Small intestine (tissue), 7 donors: Measurements from ENCODE around the gene CIB4. TPM values are rescaled to one million over a fixed set of nuclear protein-coding genes. Genes with fewer than 3 reads are reported as not detected.

Experiments used
- DNase-seq, 2 donors: peaks; one replicate each; pipeline versions ENCODE4 v3.0.0 to v3.0.0-alpha.2; 2013
- FAIRE-seq: peaks from 2 replicates; lab custom pipeline; 2012; peaks lifted over from hg19 to GRCh38; lab: Jason Lieb, UNC
- H3K27ac ChIP-seq, 3 donors: one replicate each; pipeline ENCODE4 v1.5.1; 2013; ENCODE audit warnings: low read length in 2 of 3, mild to moderate bottlenecking in 2 of 3, control low read depth in 1 of 3, inconsistent platforms in 1 of 3, low read depth in 1 of 3, moderate library complexity in 1 of 3
- H3K27me3 ChIP-seq, 3 donors: one replicate each; pipeline ENCODE4 v1.6.1; 2013; ENCODE audit warnings: low read length in 3 of 3, inconsistent platforms in 1 of 3; ENCODE audit not compliant: control insufficient read depth in 3 of 3, insufficient read depth in 3 of 3
- H3K36me3 ChIP-seq, 3 donors: one replicate each; pipeline ENCODE4 v1.6.1; 2013; ENCODE audit warnings: low read length in 3 of 3, inconsistent platforms in 1 of 3, low read depth in 1 of 3, mild to moderate bottlenecking in 1 of 3, moderate library complexity in 1 of 3; ENCODE audit not compliant: control insufficient read depth in 3 of 3, insufficient read depth in 2 of 3
- H3K4me1 ChIP-seq, 3 donors: one replicate each; pipeline ENCODE4 v1.6.1; 2013; ENCODE audit warnings: low read length in 2 of 3, inconsistent platforms in 1 of 3, low read depth in 1 of 3, mild to moderate bottlenecking in 1 of 3, moderate library complexity in 1 of 3; ENCODE audit not compliant: control insufficient read depth in 3 of 3, insufficient read depth in 2 of 3
- H3K4me3 ChIP-seq, 3 donors: one replicate each; pipeline ENCODE4 v1.5.1; 2013; ENCODE audit warnings: low read length in 3 of 3, control low read depth in 1 of 3, inconsistent platforms in 1 of 3, low read depth in 1 of 3, mild to moderate bottlenecking in 1 of 3, moderate library complexity in 1 of 3
- H3K9me3 ChIP-seq, 2 donors: one replicate each; pipeline ENCODE4 v1.6.1; 2013; ENCODE audit warnings: low read depth in 1 of 2, low read length in 1 of 2; ENCODE audit not compliant: control insufficient read depth in 2 of 2, insufficient read depth in 1 of 2
- WGBS, 3 donors: extraction: QIAGEN DNeasy Blood & Tissue Kit; methylation state at CpG; one replicate each; pipeline ENCODE4 v1.1.7; 2013; 5-methylcytosine and 5-hydroxymethylcytosine counted together
- polyA plus RNA-seq, 4 donors: library from polyadenylated mRNA; stranded (reverse) in 3 of 4; unstranded in 1 of 4; fragments of 200-250 nt in 3 of 4; fragments of 120-200 nt in 1 of 4; gene quantifications; one replicate each; pipeline versions ENCODE4 v1.2.1 to v1.2.3, GENCODE V29; 2013
- donor health status: healthy with polysubstance abuse.
- donor health status: control.
- donor health status: control.
- donor health status: Bipolar disorder and iron deficiency.
- donor health status: healthy.

CIB4 gene
- polyA plus RNA-seq, 4 donors: 0.15 TPM; not detected in 3

DNA sequence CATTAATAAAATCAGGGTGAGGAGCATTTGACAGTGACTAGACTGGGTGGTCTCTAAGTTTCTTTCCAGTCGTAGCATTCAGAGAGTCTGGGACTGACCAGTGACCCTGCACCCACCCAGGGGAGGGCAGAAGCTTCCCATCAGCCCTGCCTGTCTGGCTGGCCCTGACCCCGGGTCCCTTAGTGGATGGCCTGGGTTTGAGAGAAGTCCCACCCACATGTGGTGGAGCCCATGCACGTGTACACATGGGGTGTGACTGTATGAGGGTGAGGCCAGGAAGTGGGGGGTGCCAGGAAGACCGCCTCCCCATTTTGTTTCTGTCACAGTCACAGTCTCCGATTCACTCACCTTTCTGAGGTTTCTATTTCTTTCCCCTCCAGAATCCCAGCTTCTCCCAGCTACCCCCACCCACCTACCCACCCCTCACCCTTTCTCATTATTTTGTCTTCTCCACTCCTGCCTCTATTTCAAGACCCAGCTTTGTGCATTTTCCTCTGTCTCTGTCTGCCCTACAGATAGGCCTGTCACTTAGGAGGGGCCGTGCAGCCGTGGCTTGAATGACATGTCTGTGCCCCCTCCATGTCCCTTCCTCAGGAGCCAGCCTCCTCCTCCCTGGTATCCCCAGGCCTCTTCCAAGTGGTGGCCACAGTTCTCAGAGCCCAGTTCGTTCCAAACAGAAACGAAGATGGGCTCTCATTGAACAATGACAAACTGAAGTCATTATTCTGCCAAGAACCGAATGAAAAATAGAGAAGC lies 13.6 kb downstream of the CIB4 start:
- DNase-seq: no peak
- Histone ChIP-seq H3K27ac (no peak overlapping the region), H3K4me1 (no peaks in the 10 kb centered on the region), H3K27me3 (peaks cover 0 to 3% (median 0%) of the 10 kb centered on the region in 3 donors), H3K36me3 (no peaks in the 10 kb centered on the region), H3K9me3 (no peaks in the 10 kb centered on the region), H3K4me3 (no peak overlapping the region)
- no peak for FAIRE-seq
- WGBS, 3 donors: 69 to 79% (median 74%) methylated on average over 10 of the region's 10 CpGs

DNA sequence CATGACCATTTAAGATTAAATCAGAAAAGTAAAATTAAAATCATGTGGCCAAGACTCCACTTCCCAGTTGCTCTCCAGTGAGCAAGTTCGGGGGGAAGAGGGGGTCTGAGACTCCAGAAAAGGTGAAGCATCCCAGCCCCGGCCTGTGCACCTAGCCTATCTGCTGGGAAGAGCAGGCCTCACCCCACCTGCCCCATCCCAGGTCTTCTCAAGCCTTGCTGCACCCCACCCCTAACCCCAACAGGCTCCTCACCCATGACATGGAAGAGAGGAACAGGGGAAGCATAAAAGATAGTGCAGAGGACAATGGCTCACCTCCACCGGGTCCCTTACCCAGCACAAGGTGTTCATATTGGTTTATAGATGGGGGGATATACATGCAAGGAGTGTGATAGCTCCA lies 14.6 kb downstream of the CIB4 start:
- Histone ChIP-seq H3K4me3 (no peak overlapping the region), H3K27ac (no peak overlapping the region), H3K36me3 (no peaks in the 10 kb centered on the region), H3K9me3 (peaks cover 0 to 1% of the 10 kb centered on the region in 2 donors), H3K27me3 (peaks cover 0 to 4% (median 0%) of the 10 kb centered on the region in 3 donors), H3K4me1 (no peaks in the 10 kb centered on the region)
- FAIRE-seq: no peak
- DNase-seq: no peak
- WGBS, 3 donors: 88 to 94% (median 90%) methylated on average over 3 of the region's 3 CpGs

DNA sequence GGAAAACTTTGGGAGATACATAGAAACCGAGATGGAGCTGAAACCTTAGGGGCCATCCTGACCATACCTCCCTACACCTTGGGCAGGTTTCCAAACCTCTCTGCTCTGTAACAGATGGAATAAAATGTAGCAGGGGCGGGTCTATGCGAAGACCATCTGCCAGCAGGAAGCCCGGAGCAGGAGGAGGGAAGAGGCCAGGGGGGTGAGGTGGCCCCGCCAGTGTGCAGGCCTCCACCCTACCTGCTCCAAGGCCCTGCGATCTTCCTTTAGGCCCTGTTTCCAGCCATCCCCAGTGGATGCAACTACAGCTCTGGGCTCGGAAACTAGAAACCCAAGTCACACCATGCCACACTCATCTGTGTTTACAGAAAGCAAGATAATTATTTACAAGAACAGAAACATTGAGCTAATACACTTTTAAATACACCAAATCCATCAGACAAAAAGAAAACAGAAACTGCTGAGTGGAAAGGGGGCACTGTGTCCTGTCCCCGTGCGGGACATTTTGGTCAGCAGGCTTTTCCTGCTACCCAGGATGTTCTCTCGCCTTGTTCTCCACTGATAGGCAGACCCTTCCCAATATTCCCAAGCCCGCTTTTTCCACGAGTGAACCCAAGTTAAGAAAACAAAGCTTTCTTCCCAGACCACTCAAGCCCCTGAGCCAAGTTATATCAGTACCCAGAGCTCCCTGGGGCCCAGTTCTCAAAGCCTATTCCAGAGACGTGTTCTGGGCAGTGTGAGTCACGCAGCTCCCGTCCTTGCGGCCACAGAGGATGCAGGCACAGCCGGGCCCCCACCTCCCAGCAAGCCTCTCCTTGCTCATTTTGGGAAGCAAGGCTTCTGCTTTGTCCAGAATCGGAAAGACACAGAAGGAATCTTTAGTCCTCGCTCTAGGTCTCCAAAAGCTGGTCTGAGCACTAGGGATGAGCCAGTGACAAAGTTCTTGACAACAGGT lies 17.3 kb downstream of the CIB4 start:
- Histone ChIP-seq H3K27ac (peak overlapping the region in 2 of 3 donors; percentile 35 to 53), H3K4me1 (no peaks in the 10 kb centered on the region), H3K27me3 (peaks cover 0 to 20% (median 0%) of the 10 kb centered on the region in 3 donors), H3K4me3 (no peak overlapping the region), H3K36me3 (no peaks in the 10 kb centered on the region), H3K9me3 (peaks cover 0 to 3% of the 10 kb centered on the region in 2 donors)
- 61 to 80% (median 75%) methylated on average over 19 of the region's 19 CpGs for WGBS, 3 donors
- FAIRE-seq: no peak
- DNase-seq: no peak

DNA sequence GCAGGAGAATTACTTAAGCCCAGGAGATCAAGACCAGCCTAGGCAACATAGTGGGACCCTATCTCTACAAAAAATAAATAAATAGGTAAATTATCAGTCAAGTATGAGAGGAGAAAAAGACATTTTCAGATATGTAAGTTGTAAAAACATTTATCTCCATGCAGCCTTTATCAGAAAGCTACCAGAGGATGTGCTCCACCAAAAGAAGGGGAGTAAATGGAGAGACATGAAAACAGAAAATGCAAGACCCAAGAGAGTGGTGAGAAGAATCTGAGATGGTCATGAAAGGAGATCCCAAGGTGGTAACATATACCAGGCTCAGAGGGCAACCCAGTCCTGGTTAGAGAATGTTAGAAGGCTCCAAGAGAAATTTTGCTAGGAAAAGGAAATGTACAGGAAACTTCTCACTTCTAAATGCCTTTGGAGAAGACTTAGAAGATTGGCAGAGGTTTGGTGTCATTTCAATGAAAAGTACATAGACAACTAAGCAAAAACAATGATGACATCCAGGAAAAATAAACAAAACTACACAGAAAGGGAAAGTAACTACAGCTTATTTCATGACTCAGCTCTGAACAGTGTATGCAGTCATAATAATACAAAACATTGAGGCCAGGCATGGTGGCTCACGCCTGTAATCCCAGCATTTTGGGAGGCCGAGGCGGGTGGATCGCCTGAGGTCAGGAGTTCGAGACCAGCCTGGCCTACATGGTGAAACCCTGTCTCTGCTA lies 19.5 kb downstream of the CIB4 start:
- FAIRE-seq (no peak), DNase-seq (no peak)
- 80 to 95% (median 90%) methylated on average over 5 of the region's 5 CpGs for WGBS, 3 donors
- Histone ChIP-seq H3K4me1 (peaks cover 0 to 5% (median 1%) of the 10 kb centered on the region in 3 donors), H3K27me3 (peaks cover 0 to 35% (median 0%) of the 10 kb centered on the region in 3 donors), H3K4me3 (no peak overlapping the region), H3K36me3 (no peaks in the 10 kb centered on the region), H3K9me3 (peaks cover 0 to 3% of the 10 kb centered on the region in 2 donors), H3K27ac (no peak overlapping the region)

DNA sequence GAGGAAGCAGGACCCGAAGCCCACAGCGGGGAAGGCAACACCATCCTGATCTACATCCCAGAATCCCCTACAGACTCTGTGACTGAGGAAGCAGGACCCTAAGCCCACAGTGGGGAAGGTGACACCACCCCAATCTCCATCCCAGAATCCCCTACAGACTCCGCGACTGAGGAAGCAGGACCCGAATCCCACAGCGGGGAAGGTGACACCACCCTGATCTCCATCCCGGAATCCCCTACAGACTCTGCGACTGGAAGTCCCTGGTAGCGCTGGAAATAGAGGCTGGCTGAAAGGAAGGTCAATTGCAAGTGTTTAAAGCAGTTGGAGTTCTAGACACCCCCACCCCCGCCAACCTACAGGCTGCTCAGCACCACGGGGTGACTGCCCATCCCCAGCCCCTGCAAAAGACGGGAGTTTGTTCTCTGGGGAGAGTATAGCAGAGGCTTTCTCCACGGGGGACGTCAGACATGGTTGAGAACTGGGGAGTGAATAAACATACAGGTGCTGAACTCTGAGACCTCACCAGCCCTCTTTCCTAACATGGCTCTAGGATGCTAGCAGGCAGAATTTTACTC lies 21.0 kb downstream of the CIB4 start:
- H3K36me3 ChIP-seq: no peaks in the 10 kb centered on the region
- WGBS, 3 donors: 65 to 73% (median 66%) methylated on average over 14 of the region's 14 CpGs
- peaks cover 0 to 3% of the 10 kb centered on the region in 2 donors for H3K9me3 ChIP-seq
- FAIRE-seq (no peak), DNase-seq (no peak)
- peaks cover 0 to 19% (median 6%) of the 10 kb centered on the region in 3 donors for H3K4me1 ChIP-seq
- H3K27me3 ChIP-seq: peaks cover 0 to 35% (median 0%) of the 10 kb centered on the region in 3 donors
- no peak overlapping the region for H3K27ac ChIP-seq
- no peak overlapping the region for H3K4me3 ChIP-seq

DNA sequence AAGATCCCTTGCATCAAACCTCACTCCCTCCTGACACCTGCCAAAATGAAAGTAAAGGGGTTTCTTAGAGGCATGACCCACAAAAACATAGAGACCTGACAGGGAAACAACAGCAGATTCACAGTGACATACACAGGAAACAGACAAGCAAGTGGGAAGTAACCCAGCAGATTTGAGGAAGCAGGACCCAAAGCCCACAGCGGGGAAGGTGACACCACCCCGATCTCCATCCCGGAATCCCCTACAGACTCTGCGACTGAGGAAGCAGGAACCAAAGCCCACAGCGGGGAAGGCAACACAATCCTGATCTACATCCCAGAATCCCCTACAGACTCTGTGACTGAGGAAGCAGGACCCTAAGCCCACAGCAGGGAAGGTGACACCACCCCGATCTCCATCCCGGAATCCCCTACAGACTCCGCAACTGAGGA lies 21.6 kb downstream of the CIB4 start:
- Histone ChIP-seq H3K9me3 (peaks cover 0 to 3% of the 10 kb centered on the region in 2 donors), H3K27me3 (peaks cover 0 to 35% (median 0%) of the 10 kb centered on the region in 3 donors)

DNA sequence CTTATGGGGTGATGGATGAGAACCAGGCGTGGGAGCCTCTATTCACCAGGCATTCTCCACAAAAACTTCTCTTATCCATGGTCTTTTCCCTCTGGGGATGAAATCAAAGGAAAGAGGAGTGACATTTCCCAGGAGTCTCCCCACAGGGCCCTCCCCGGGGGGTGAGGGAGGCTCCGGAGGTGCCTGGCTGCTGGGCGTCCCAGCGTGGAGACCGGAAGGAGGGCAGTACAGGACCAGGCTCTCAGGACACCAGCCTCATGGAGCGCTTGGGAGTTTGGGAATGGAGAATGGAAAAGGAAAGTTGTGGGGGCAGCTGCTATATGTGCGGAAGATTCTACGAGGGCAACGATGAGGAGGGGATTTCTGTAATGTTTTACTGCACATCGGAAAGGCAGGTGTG lies 22.1 kb downstream of the CIB4 start:
- WGBS, 3 donors: 73 to 85% (median 75%) methylated on average over 11 of the region's 11 CpGs
- H3K4me3 ChIP-seq: no peak overlapping the region
- no peak overlapping the region for H3K27ac ChIP-seq
- no peak for FAIRE-seq
- H3K4me1 ChIP-seq: peaks cover 0 to 29% (median 6%) of the 10 kb centered on the region in 3 donors
- no peaks in the 10 kb centered on the region for H3K36me3 ChIP-seq
- DNase-seq: no peak
- H3K9me3 ChIP-seq: peaks cover 0 to 3% of the 10 kb centered on the region in 2 donors
- peaks cover 0 to 35% (median 0%) of the 10 kb centered on the region in 3 donors for H3K27me3 ChIP-seq

More for the DNA sequence above, 21.6 kb downstream of the CIB4 start:
- no peaks in the 10 kb centered on the region for H3K36me3 ChIP-seq
- no peak overlapping the region for H3K27ac ChIP-seq
- WGBS, 3 donors: 55 to 70% (median 67%) methylated on average over 8 of the region's 8 CpGs
- no peak for DNase-seq
- H3K4me1 ChIP-seq: peaks cover 0 to 25% (median 6%) of the 10 kb centered on the region in 3 donors
- FAIRE-seq: no peak
- no peak overlapping the region for H3K4me3 ChIP-seq
